K562 (cell line): Measurements from ENCODE around the gene HIPK1. TPM values are rescaled to one million over a fixed set of nuclear protein-coding genes. Genes with fewer than 3 reads are reported as not detected.

ENCODE experiments used
- BCOR ChIP-seq: fragments of 450-650 bp; IDR thresholded peaks from 2 replicates; pipeline ENCODE4 v1.6.1; 2016
- CTCF ChIP-seq, 3 experiments: IDR thresholded peaks in 2 of 3; conservative IDR thresholded peaks in 1 of 3; 2 replicates each; pipeline ENCODE4 v1.5.1; 2011 to 2012; ENCODE audit warnings: low read length in 3 of 3, mild to moderate bottlenecking in 3 of 3, control low read depth in 2 of 3, improper control_type of control experiment in 1 of 3, inconsistent platforms in 1 of 3, low read depth in 1 of 3, mixed read lengths in 1 of 3, moderate library complexity in 1 of 3; ENCODE audit not compliant: insufficient read depth in 2 of 3
- DLX4 ChIP-seq: fragments of 250-450 bp; sonication (Bioruptor Pico); IDR thresholded peaks from 2 replicates; pipeline ENCODE4 v1.6.1; 2021; ENCODE audit warnings: mild to moderate bottlenecking
- L3MBTL2 ChIP-seq: fragments of 450-650 bp; IDR thresholded peaks from 2 replicates; pipeline ENCODE4 v1.6.1; 2016; ENCODE audit warnings: mild to moderate bottlenecking, moderate library complexity
- MTA3 ChIP-seq: fragments of 450-650 bp; formaldehyde crosslinking; IDR thresholded peaks from 2 replicates; pipeline ENCODE4 v1.6.1; 2017; ENCODE audit warnings: mild to moderate bottlenecking, borderline replicate concordance
- NCOA1 ChIP-seq: fragments of 450-650 bp; IDR thresholded peaks from 2 replicates; pipeline ENCODE4 v1.6.1; 2016; ENCODE audit warnings: low read depth
- NRF1 ChIP-seq, 2 experiments: fragments of 450-650 bp; IDR thresholded peaks in 1 of 2; conservative IDR thresholded peaks in 1 of 2; 2 replicates each; pipeline ENCODE4 v1.6.1; 2014; ENCODE audit warnings: mild to moderate bottlenecking in 2 of 2
- PRPF4 ChIP-seq: fragments of 200-400 bp; formaldehyde crosslinking; IDR thresholded peaks from one replicate; pipeline ENCODE4 v1.6.1; 2017; ENCODE audit warnings: low read length, low read depth, mild to moderate bottlenecking; ENCODE audit not compliant: insufficient read depth, poor library complexity, severe bottlenecking
- RBFOX2 ChIP-seq: fragments of 200-400 bp; formaldehyde crosslinking; IDR thresholded peaks from 2 replicates; pipeline ENCODE4 v1.6.1; 2017; ENCODE audit warnings: low read depth, mild to moderate bottlenecking, low read length, moderate library complexity
- RREB1 ChIP-seq: fragments of 250-450 bp; sonication (Bioruptor Pico); IDR thresholded peaks from 2 replicates; pipeline ENCODE4 v1.4.0; 2020
- SRSF1 ChIP-seq: fragments of 200-400 bp; formaldehyde crosslinking; IDR thresholded peaks from 2 replicates; pipeline ENCODE4 v1.6.1; 2017; ENCODE audit warnings: mild to moderate bottlenecking, low read depth, low read length, moderate library complexity
- TBP ChIP-seq: optimal IDR thresholded peaks from 2 replicates; pipeline ENCODE3; 2011; ENCODE audit warnings: low read depth, low read length, improper control_type of control experiment
- ZNF224 ChIP-seq: sonication (generic); formaldehyde crosslinking; IDR thresholded peaks from 2 replicates; pipeline ENCODE4 v1.8.0; 2022; ENCODE audit warnings: mild to moderate bottlenecking, missing genetic modification reagents
- ZNF239 ChIP-seq: fragments of 250-450 bp; sonication (Bioruptor Pico); IDR thresholded peaks from 2 replicates; pipeline ENCODE4 v1.4.0; 2020; ENCODE audit warnings: mild to moderate bottlenecking
- ZNF512 ChIP-seq: IDR thresholded peaks from 2 replicates; pipeline ENCODE4 v1.6.1; 2016; ENCODE audit warnings: missing genetic modification characterization, missing compliant biosample characterization
- ZNF695 ChIP-seq: fragments of 450-650 bp; formaldehyde crosslinking; IDR thresholded peaks from 2 replicates; pipeline ENCODE4 v1.4.0; 2020; ENCODE audit warnings: mild to moderate bottlenecking, moderate library complexity
- ZNF76 ChIP-seq: fragments of 250-450 bp; sonication (Bioruptor Pico); IDR thresholded peaks from 2 replicates; pipeline ENCODE4 v1.4.0; 2020; ENCODE audit warnings: mild to moderate bottlenecking, moderate library complexity, borderline replicate concordance
- polyA plus RNA-seq, 8 experiments: library from polyadenylated mRNA; depleted of rRNA in 4 of 8; stranded (reverse) in 5 of 8; unstranded in 3 of 8; fragments of >200 nt; fragmentation: Nextera tagmentation in 2 of 8; fragmentation: Illumina TruSeq in 1 of 8; extraction: Ambion mirVana in 2 of 8; extraction: Trizol in 1 of 8; gene quantifications; 2 replicates each; pipeline versions ENCODE4 v1.2.1 to v1.2.3, GENCODE V29; 2011 to 2014; ENCODE audit warnings: inconsistent platforms in 1 of 8, missing spikeins in 1 of 8
- total RNA-seq, 7 experiments: library from RNA; depleted of rRNA in 6 of 7; stranded (reverse); fragments of >200 nt in 6 of 7; fragmentation: Illumina TruSeq in 2 of 7; extraction: Trizol in 2 of 7; gene quantifications; 2 replicates each; pipeline versions ENCODE4 v1.2.1 to v1.2.3, GENCODE V29; 2011 to 2021; ENCODE audit warnings: low replicate concordance in 1 of 7

The HIPK1 gene
- total and polyA plus RNA-seq, 9 of the 15 experiments (the other 6 are each of a cell fraction or from before 2014, with no cell fraction given): 10.0 to 57.9 (median 29.6) TPM

GRCh38 chr1:113929750-113930498 lies 800 bp downstream of the HIPK1 start (continued):
- TF ChIP-seq DLX4 (CRISPR knock-in tag) (no peak), ZNF695 (CRISPR knock-in tag) (0 out of 2 replicates have a peak, but pooled peaks have one; percentile 76), MTA3 (peak; percentile 43; the same call in 1 of the 2 replicates), NRF1 (conservative IDR thresholded peaks at IDR 0.05 in 1 of 2, IDR thresholded peaks at IDR 0.05 in 1 of 2) (0 out of 4 replicates have a peak, but pooled peaks have one; percentile 16 to 21), BCOR (peak; percentile 18; the same call in 1 of the 2 replicates), TBP (peak; percentile 0), ZNF512 (tag) (no peak), CTCF (IDR thresholded peaks at IDR 0.05 in 2 of 3, conservative IDR thresholded peaks at IDR 0.05 in 1 of 3; ENCODE audit: insufficient read depth in 2 of 3, low read depth in 1 of 3, low read length in 3 of 3) (peak; percentile 36 to 66 (median 47); a peak in 5 of 6 replicates), ZNF76 (CRISPR knock-in tag) (0 out of 2 replicates have a peak, but pooled peaks have one; percentile 63), ZNF239 (0 out of 2 replicates have a peak, but pooled peaks have one; percentile 23), RBFOX2 (peak; percentile 76), PRPF4 (no peak), L3MBTL2 (peak; percentile 23; the same call in 1 of the 2 replicates), ZNF224 (CRISPR knock-in tag) (0 out of 2 replicates have a peak, but pooled peaks have one; percentile 43), NCOA1 (0 out of 2 replicates have a peak, but pooled peaks have one; percentile 24), SRSF1 (no peak), RREB1 (CRISPR knock-in tag) (peak; percentile 90)
